ENCODE measurements around the gene SLC38A8. TPM values are rescaled to one million over a fixed set of nuclear protein-coding genes. Genes with fewer than 3 reads are reported as not detected.

SLC38A8 gene
- total and polyA plus RNA-seq, 11 donors, result 0.29 to 25.3 (median 0.87) TPM; not detected in 3

- DNase-seq (peak in 2 of 5 donors; percentile 19 to 24), ATAC-seq (peak in 2 of 4 donors; percentile 23)
- Histone ChIP-seq H3K36me3 (peaks cover 0 to 14% (median 8%) of the 10 kb centered on the region in 9 donors), H3K4me1 (peaks cover 0 to 15% (median 4%) of the 10 kb centered on the region in 12 donors), H3K9me3 (no peaks in the 10 kb centered on the region), H3K27me3 (peaks cover 0 to 12% (median 0%) of the 10 kb centered on the region in 9 donors), H3K4me3 (no peak overlapping the region), H3K27ac (no peak overlapping the region)
- 35 to 55% (median 48%) methylated on average over 5 of the region's 5 CpGs for WGBS, 4 donors
- TF ChIP-seq CTCF (IDR thresholded peaks at IDR 0.05), result peak in 7 of 12 donors; percentile 7 to 36 (median 26)
- TF ChIP-seq POLR2A (IDR thresholded peaks at IDR 0.05), result no peak
- intact Hi-C loops (cut with DNase I), result no loop called here
These were observed 1.5 kb upstream of the SLC38A8 start for GRCh38 chr16:84044118-84044488.

- ATAC-seq (peak in 2 of 4 donors; percentile 2 to 18), DNase-seq (peak in 2 of 5 donors; percentile 20 to 47)
- H3K27ac ChIP-seq, result no peak overlapping the region
- no peaks in the 10 kb centered on the region for H3K9me3 ChIP-seq
- no peak for TF ChIP-seq POLR2A (IDR thresholded peaks at IDR 0.05)
- no peak for TF ChIP-seq CTCF (IDR thresholded peaks at IDR 0.05)
- H3K4me3 ChIP-seq, result no peak overlapping the region
- WGBS, 4 donors, result 42 to 57% (median 47%) methylated on average over 15 to 18 of the region's 18 CpGs
- H3K4me1 ChIP-seq, result peaks cover 0 to 15% (median 4%) of the 10 kb centered on the region in 12 donors
- peaks cover 0 to 12% (median 0%) of the 10 kb centered on the region in 9 donors for H3K27me3 ChIP-seq
- H3K36me3 ChIP-seq, result peaks cover 0 to 9% (median 3%) of the 10 kb centered on the region in 9 donors
- intact Hi-C loops (cut with DNase I), result no loop called here
These were observed 1.0 kb upstream of the SLC38A8 start for GRCh38 chr16:84043486-84044117.

- intact Hi-C loops (cut with DNase I), result no loop called here
- peak in 2 of 4 donors; percentile 12 to 33 for ATAC-seq
- DNase-seq, result peak in 1 of 5 donors; percentile 37
- TF ChIP-seq CTCF (IDR thresholded peaks at IDR 0.05) (no peak), POLR2A (IDR thresholded peaks at IDR 0.05) (no peak)
- Histone ChIP-seq H3K9me3 (no peaks in the 10 kb centered on the region), H3K27ac (no peak overlapping the region), H3K4me3 (no peak overlapping the region), H3K4me1 (peaks cover 0 to 15% (median 4%) of the 10 kb centered on the region in 12 donors), H3K36me3 (peaks cover 0 to 3% (median 0%) of the 10 kb centered on the region in 9 donors), H3K27me3 (peaks cover 0 to 12% (median 0%) of the 10 kb centered on the region in 9 donors)
- WGBS, 4 donors, result 39 to 48% (median 42%) methylated on average over 17 to 22 of the region's 22 CpGs
These were observed 387 bp upstream of the SLC38A8 start for GRCh38 chr16:84042879-84043485.

- Histone ChIP-seq H3K27ac (no peak overlapping the region), H3K36me3 (no peaks in the 10 kb centered on the region), H3K4me1 (peaks cover 0 to 15% (median 4%) of the 10 kb centered on the region in 12 donors), H3K4me3 (no peak overlapping the region), H3K9me3 (no peaks in the 10 kb centered on the region), H3K27me3 (peaks cover 0 to 12% (median 0%) of the 10 kb centered on the region in 9 donors)
- no peak for ATAC-seq
- WGBS, 4 donors, result 80 to 93% (median 84%) methylated on average over 12 to 17 of the region's 17 CpGs
- peak in 2 of 5 donors; percentile 15 to 58 for DNase-seq
- no peak for TF ChIP-seq CTCF (IDR thresholded peaks at IDR 0.05)
- TF ChIP-seq POLR2A (IDR thresholded peaks at IDR 0.05), result no peak
- intact Hi-C loops (cut with DNase I), result no loop called here
These were observed 714 bp downstream of the SLC38A8 start for GRCh38 chr16:84041881-84042280.
